ENCODE data around the gene MLLT3.

DNA sequence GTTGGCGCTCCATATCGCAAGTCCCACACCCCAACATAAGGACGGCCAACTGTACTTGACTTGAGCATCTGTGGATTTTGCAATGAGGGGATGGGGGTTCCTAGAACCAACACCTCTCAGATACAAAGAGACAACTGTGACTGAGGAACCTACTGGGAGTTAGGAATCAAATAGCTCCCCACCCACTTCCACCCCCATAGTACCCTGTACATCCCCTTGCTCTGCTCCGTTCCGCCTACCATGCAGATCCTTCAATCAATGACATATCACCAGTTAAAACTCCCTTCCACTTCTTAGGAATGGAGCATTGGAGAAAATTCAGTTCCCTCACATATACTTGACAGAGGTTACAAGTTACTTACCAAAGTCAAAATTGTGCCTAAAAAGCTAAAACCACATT, 140.9 kb downstream of the MLLT3 start:
- TF ChIP-seq CTCF (IDR thresholded peaks at IDR 0.05) (no peak), EZH2phosphoT487 (IDR thresholded peaks at IDR 0.05) (no peak), EZH2 (IDR thresholded peaks at IDR 0.05) (no peak)
